HepG2 (cell line): Measurements from ENCODE around the gene NTRK2. TPM values are rescaled to one million over a fixed set of nuclear protein-coding genes. Genes with fewer than 3 reads are reported as not detected.
A peak's percentile ranks its signal among the peaks of the same experiment; 100 is the strongest.

Source experiments
- ATAC-seq: fragments of 200-7000 bp; cut with Tn5 transposase; 3 replicates; pipeline ENCODE4 v1.9.1; 2020; ENCODE audit warnings: mild to moderate bottlenecking, moderate library complexity
- BruUV-seq: library from RNA; stranded (reverse); fragments of 400-500 nt; replicated peaks from 2 replicates; lab custom pipeline; 2021; lab: Mats Ljungman, UMichigan
- CTCF ChIA-PET: fragments of 300-600 bp; formaldehyde crosslinking; extraction: SDS; loops from one replicate; lab custom pipeline; 2021; ENCODE audit warnings: low total read pairs, inconsistent platforms, low intra/inter-chr PET ratio; lab: Yijun Ruan, JAX
- POLR2A ChIA-PET: fragments of 350-600 bp; sonication (Branson Sonifier 250); formaldehyde crosslinking; loops from one replicate; lab custom pipeline; 2020; ENCODE audit warnings: antibody characterized with exemption, inconsistent platforms; lab: Yijun Ruan, JAX
- DNase-seq: peaks from one replicate; pipeline ENCODE4 v3.0.0-alpha.2; 2015; ENCODE audit warnings: low spot score
- FAIRE-seq: peaks from 3 replicates; lab custom pipeline; 2011; peaks lifted over from hg19 to GRCh38; lab: Jason Lieb, UNC
- H2AFZ ChIP-seq: one replicate; pipeline ENCODE4 v1.6.1; 2011; ENCODE audit warnings: low read length, inconsistent platforms
- H3K27ac ChIP-seq: fragments of 300-600 bp; 3 replicates; pipeline ENCODE4 v1.8.0; 2011; ENCODE audit warnings: mixed run types, mild to moderate bottlenecking, mixed read lengths, low read length, inconsistent platforms; ENCODE audit not compliant: insufficient read depth; ENCODE audit errors: extremely low read length
- H3K27me3 ChIP-seq, 2 experiments: fragments of 200-600 bp in 1 of 2; 2 replicates in 1 of 2; 3 replicates in 1 of 2; pipeline versions ENCODE4 v1.6.0 to v1.8.0; 2011; ENCODE audit warnings: low read length in 2 of 2, mild to moderate bottlenecking in 2 of 2, moderate library complexity in 2 of 2, inconsistent platforms in 1 of 2; ENCODE audit not compliant: insufficient read depth in 2 of 2, control insufficient read depth in 1 of 2
- H3K36me3 ChIP-seq, 2 experiments: fragments of 200-600 bp in 1 of 2; replicated peaks in 1 of 2; 2 replicates in 1 of 2; 3 replicates in 1 of 2; pipeline versions ENCODE4 v1.5.1 to v1.8.0; 2011; ENCODE audit warnings: low read length in 2 of 2, inconsistent platforms in 1 of 2; ENCODE audit not compliant: insufficient read depth in 2 of 2, control insufficient read depth in 1 of 2
- H3K4me1 ChIP-seq: 2 replicates; pipeline ENCODE4 v1.5.1; 2012; ENCODE audit warnings: low read length, inconsistent platforms; ENCODE audit not compliant: insufficient read depth
- H3K4me2 ChIP-seq: 2 replicates; pipeline ENCODE4 v1.6.0; 2011; ENCODE audit warnings: low read depth, low read length, inconsistent platforms
- H3K4me3 ChIP-seq, 3 experiments: fragments of 200-600 bp in 1 of 3; sonication (generic), shearing (Covaris generic) in 1 of 3; replicated peaks in 1 of 3; 2 replicates each; pipeline ENCODE4 v1.5.1; 2011 to 2016; ENCODE audit warnings: low read length in 3 of 3, inconsistent platforms in 2 of 3, low read depth in 2 of 3, mild to moderate bottlenecking in 2 of 3, control low read depth in 1 of 3, mixed read lengths in 1 of 3; ENCODE audit not compliant: insufficient read depth in 1 of 3
- H3K79me2 ChIP-seq: one replicate; pipeline ENCODE4 v1.6.1; 2011; ENCODE audit warnings: low read length, inconsistent platforms; ENCODE audit not compliant: insufficient read depth
- H3K9ac ChIP-seq: 2 replicates; pipeline ENCODE4 v1.6.0; 2011; ENCODE audit warnings: mild to moderate bottlenecking, low read depth, low read length, inconsistent platforms; ENCODE audit not compliant: insufficient read depth
- H3K9me3 ChIP-seq: 2 replicates; pipeline ENCODE4 v1.5.1; 2012; ENCODE audit warnings: mild to moderate bottlenecking, low read length
- H4K20me1 ChIP-seq: 2 replicates; pipeline ENCODE4 v1.6.0; 2011; ENCODE audit warnings: inconsistent platforms, mild to moderate bottlenecking, low read length, moderate library complexity; ENCODE audit not compliant: insufficient read depth
- CEBPB ChIP-seq: IDR thresholded peaks from 2 replicates; pipeline ENCODE4 v1.6.1; 2011; ENCODE audit warnings: low read depth, low read length, improper control_type of control experiment, borderline replicate concordance
- CREM ChIP-seq, 2 experiments: sonication (generic) in 1 of 2; formaldehyde crosslinking in 1 of 2; IDR thresholded peaks; 2 replicates each; pipeline versions ENCODE4 v1.4.0 to v1.6.1; 2016 to 2020; ENCODE audit warnings: antibody characterized with exemption in 1 of 2, mild to moderate bottlenecking in 1 of 2, missing genetic modification reagents in 1 of 2
- IRX3 ChIP-seq: sonication (generic); formaldehyde crosslinking; IDR thresholded peaks from 2 replicates; pipeline ENCODE4 v1.8.1; 2023; ENCODE audit warnings: mild to moderate bottlenecking, low read depth, missing genetic modification reagents, borderline replicate concordance
- SALL1 ChIP-seq: sonication (generic); formaldehyde crosslinking; IDR thresholded peaks from 2 replicates; pipeline ENCODE4 v1.8.0; 2022; ENCODE audit warnings: mild to moderate bottlenecking, missing genetic modification reagents
- ZNF232 ChIP-seq: sonication (generic); formaldehyde crosslinking; IDR thresholded peaks from 2 replicates; pipeline ENCODE4 v1.4.0; 2020; ENCODE audit warnings: missing genetic modification reagents, borderline replicate concordance
- ZNF280D ChIP-seq: sonication (generic); formaldehyde crosslinking; IDR thresholded peaks from 2 replicates; pipeline ENCODE4 v1.5.1; 2020; ENCODE audit warnings: mild to moderate bottlenecking, missing genetic modification reagents
- ZNF775 ChIP-seq: sonication (generic); formaldehyde crosslinking; IDR thresholded peaks from 2 replicates; pipeline ENCODE4 v1.4.0; 2020; ENCODE audit warnings: missing genetic modification reagents, mild to moderate bottlenecking, moderate library complexity, borderline replicate concordance
- ZNF777 ChIP-seq: sonication (generic); formaldehyde crosslinking; IDR thresholded peaks from 2 replicates; pipeline ENCODE4 v1.4.0; 2020; ENCODE audit warnings: missing genetic modification reagents
- WGBS: methylation state at CpG from one replicate; pipeline ENCODE4 v1.1.6; 2017; ENCODE audit warnings: low lambda C conversion rate; 5-methylcytosine and 5-hydroxymethylcytosine counted together
- in situ Hi-C: cut with HindIII; loops from 2 replicates; pipeline ENCODE4 v1.10.0; 2017; ENCODE audit warnings: low pct_unique_long_range_greater_than_20kb; ENCODE audit not compliant: extremely low pct_ligation_motif_present
- intact Hi-C: fragments of 100-400 bp; cut with micrococcal nuclease; formaldehyde crosslinking; loops from one replicate; pipeline ENCODE4 v1.10.0; 2022; ENCODE audit not compliant: unreplicated experiment
- polyA plus RNA-seq, 8 experiments: library from polyadenylated mRNA; depleted of rRNA in 3 of 8; stranded (reverse) in 7 of 8; unstranded in 1 of 8; fragments of >200 nt; fragmentation: Illumina TruSeq in 4 of 8; extraction: Trizol in 4 of 8; gene quantifications; 2 replicates each; pipeline versions ENCODE4 v1.2.1 to v1.2.3, GENCODE V29; 2011 to 2016; ENCODE audit warnings: low read depth in 4 of 8, missing spikeins in 1 of 8, mixed read lengths in 1 of 8; ENCODE audit not compliant: insufficient read depth in 1 of 8
- total RNA-seq, 5 experiments: library from RNA; depleted of rRNA; stranded (reverse); fragments of >200 nt; fragmentation: Illumina TruSeq; extraction: Trizol; gene quantifications; 2 replicates each; pipeline ENCODE4 v1.2.3, GENCODE V29; 2016; ENCODE audit warnings: low read depth in 1 of 5

The NTRK2 gene
- total and polyA plus RNA-seq, 2 of the 13 experiments (the other 11 are each of a cell fraction or from before 2014, with no cell fraction given), result not detected

- FAIRE-seq, result no peak
- CTCF ChIA-PET, result no interaction called here
- POLR2A ChIA-PET, result no interaction called here
These were observed 162.9 kb downstream of the NTRK2 start for GRCh38 chr9:84832453-84832852.

More at GRCh38 chr9:84832453-84832852, 162.9 kb downstream of the NTRK2 start:
- Histone ChIP-seq H3K79me2 (no peaks in the 10 kb centered on the region), H3K9ac (no peak overlapping the region)
- intact Hi-C loops, result no loop called here
- no TSS peak for BruUV-seq
- TF ChIP-seq ZNF775 (CRISPR knock-in tag) (no peak), ZNF777 (CRISPR knock-in tag) (no peak), CREM (IDR thresholded peaks at IDR 0.05) (no peak), CREM (CRISPR knock-in tag; IDR thresholded peaks at IDR 0.05) (no peak), ZNF232 (CRISPR knock-in tag) (no peak), SALL1 (CRISPR knock-in tag) (no peak), ZNF280D (CRISPR knock-in tag) (no peak), IRX3 (no peak), CEBPB (peak; percentile 86)
- TF ChIP-seq, all 625 proteins: peak for 1
- H3K4me3 ChIP-seq, result no peak overlapping the region
- 15% methylated on average over 10 of the region's 10 CpGs for WGBS
- H3K27ac ChIP-seq, result no peak overlapping the region
- no peaks in the 10 kb centered on the region for H3K9me3 ChIP-seq
- H3K4me2 ChIP-seq, result no peak overlapping the region
- no peaks in the 10 kb centered on the region for H3K4me1 ChIP-seq
- H3K27me3 ChIP-seq, result no peaks in the 10 kb centered on the region
- H2AFZ ChIP-seq, result no peak overlapping the region
- no peaks in the 10 kb centered on the region for H3K36me3 ChIP-seq
- H4K20me1 ChIP-seq, result no peaks in the 10 kb centered on the region
- no peak for ATAC-seq
- in situ Hi-C loops, result no loop called here
- no peak for DNase-seq
